Measurements from ENCODE around the gene PLPP6. TPM values are rescaled to one million over a fixed set of nuclear protein-coding genes. Genes with fewer than 3 reads are reported as not detected.

PLPP6 gene
- total RNA-seq, 1 experiment from 2014 or later: 30.9 TPM

DNA sequence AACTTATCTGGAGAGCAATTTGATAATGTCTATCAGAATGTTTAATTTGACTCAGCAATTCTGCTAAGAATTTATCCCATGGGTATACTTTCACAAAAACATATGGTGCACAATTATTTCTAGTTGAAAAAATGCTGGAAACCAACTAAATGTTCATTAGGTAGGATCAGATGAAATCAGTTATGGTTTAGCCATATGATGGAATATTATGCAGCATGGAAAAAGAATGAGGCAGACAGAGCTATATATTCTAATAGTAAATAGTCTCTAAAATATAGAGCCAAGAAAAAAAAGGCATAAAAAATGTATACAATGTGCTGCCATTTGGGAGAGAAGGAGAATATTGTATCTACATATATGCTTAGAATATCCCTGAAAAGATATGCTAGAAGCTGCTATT, 7.8 kb downstream of the PLPP6 start:
- TF ChIP-seq, protein P1, sequence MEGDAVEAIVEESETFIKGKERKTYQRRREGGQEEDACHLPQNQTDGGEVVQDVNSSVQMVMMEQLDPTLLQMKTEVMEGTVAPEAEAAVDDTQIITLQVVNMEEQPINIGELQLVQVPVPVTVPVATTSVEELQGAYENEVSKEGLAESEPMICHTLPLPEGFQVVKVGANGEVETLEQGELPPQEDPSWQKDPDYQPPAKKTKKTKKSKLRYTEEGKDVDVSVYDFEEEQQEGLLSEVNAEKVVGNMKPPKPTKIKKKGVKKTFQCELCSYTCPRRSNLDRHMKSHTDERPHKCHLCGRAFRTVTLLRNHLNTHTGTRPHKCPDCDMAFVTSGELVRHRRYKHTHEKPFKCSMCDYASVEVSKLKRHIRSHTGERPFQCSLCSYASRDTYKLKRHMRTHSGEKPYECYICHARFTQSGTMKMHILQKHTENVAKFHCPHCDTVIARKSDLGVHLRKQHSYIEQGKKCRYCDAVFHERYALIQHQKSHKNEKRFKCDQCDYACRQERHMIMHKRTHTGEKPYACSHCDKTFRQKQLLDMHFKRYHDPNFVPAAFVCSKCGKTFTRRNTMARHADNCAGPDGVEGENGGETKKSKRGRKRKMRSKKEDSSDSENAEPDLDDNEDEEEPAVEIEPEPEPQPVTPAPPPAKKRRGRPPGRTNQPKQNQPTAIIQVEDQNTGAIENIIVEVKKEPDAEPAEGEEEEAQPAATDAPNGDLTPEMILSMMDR (conservative IDR thresholded peaks at IDR 0.05; ENCODE audit: low read depth, low read length): no peak
- TF ChIP-seq EZH2 (IDR thresholded peaks at IDR 0.05; ENCODE audit: borderline replicate concordance, low read depth, low read length, poor library complexity, severe bottlenecking): no peak
- H3K27me3 ChIP-seq (replicated peaks; ENCODE audit: insufficient read depth, low read depth, low read length, poor library complexity): no peaks in the 10 kb centered on the region
- H3K9me3 ChIP-seq (ENCODE audit: low read depth, low read length, poor library complexity, severe bottlenecking): no peaks in the 10 kb centered on the region
- no TSS peak for BruUV-seq (replicated peaks)
- no peaks in the 10 kb centered on the region for H3K36me3 ChIP-seq (ENCODE audit: insufficient read depth, low read length, poor library complexity, severe bottlenecking)
- ChIA-PET POLR2A (ENCODE audit: low non-redundant PET) (no interaction called here), CTCF (no interaction called here)
- no peak overlapping the region for H3K27ac ChIP-seq (ENCODE audit: low read depth, low read length, poor library complexity, severe bottlenecking)
- DNase-seq (ENCODE audit: low spot score): no peak
- H3K4me1 ChIP-seq (ENCODE audit: insufficient read depth, low read length, poor library complexity, severe bottlenecking): peaks cover 14% of the 10 kb centered on the region
- intact Hi-C loops (cut with micrococcal nuclease; ENCODE audit: unreplicated experiment): no loop called here
- no peak overlapping the region for H3K4me3 ChIP-seq (ENCODE audit: low read depth, low read length, poor library complexity, severe bottlenecking)

DNA sequence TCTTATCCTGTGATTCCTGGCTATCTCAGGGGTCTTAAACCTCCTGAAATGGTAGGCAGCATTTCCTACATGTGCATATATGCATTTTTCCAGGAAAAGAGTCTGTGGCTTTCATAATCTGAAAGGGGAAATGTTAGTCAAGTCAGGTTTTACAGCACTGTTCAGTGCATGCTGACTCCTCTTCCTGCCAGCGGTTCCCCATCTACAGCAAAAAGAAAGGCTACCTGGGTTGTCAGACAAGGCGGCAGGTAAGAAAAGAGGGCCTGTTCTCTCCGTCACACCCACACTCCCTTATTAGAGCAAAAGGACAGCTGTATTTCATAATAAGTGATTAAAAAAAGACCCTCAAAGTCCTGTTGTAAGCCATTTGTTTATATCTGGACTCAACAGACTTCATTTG, 8.5 kb downstream of the PLPP6 start:
- ChIA-PET CTCF (no interaction called here), POLR2A (ENCODE audit: low non-redundant PET) (no interaction called here)

DNA sequence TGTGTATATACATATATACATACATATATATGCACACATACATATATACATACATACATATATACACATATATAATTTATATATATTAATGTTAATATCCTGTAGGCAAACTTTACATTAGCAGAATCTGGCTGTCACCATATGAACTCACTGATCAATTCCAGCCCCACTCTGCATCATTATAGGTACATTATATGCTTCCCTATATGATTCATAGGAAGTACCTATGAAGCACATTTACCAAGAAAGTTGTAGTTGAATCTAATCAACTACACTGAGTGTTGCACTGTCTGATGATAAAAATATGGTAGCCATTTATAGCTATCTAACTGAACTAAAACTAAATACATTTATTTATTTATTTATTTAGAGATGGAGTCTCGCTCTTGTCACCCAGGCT, 9.6 kb downstream of the PLPP6 start:
- intact Hi-C loops (cut with micrococcal nuclease; ENCODE audit: unreplicated experiment): no loop called here
- ChIA-PET CTCF (no interaction called here), POLR2A (ENCODE audit: low non-redundant PET) (no interaction called here)
- BruUV-seq (replicated peaks): no TSS peak
- H3K4me1 ChIP-seq (ENCODE audit: insufficient read depth, low read length, poor library complexity, severe bottlenecking): peaks cover 10% of the 10 kb centered on the region
- no peak for TF ChIP-seq EZH2 (IDR thresholded peaks at IDR 0.05; ENCODE audit: borderline replicate concordance, low read depth, low read length, poor library complexity, severe bottlenecking)
- TF ChIP-seq, protein P1 (conservative IDR thresholded peaks at IDR 0.05; ENCODE audit: low read depth, low read length): no peak
- no peak overlapping the region for H3K4me3 ChIP-seq (ENCODE audit: low read depth, low read length, poor library complexity, severe bottlenecking)
- no peaks in the 10 kb centered on the region for H3K27me3 ChIP-seq (replicated peaks; ENCODE audit: insufficient read depth, low read depth, low read length, poor library complexity)
- H3K9me3 ChIP-seq (ENCODE audit: low read depth, low read length, poor library complexity, severe bottlenecking): no peaks in the 10 kb centered on the region
- no peak overlapping the region for H3K27ac ChIP-seq (ENCODE audit: low read depth, low read length, poor library complexity, severe bottlenecking)
- DNase-seq (ENCODE audit: low spot score): no peak
- H3K36me3 ChIP-seq (ENCODE audit: insufficient read depth, low read length, poor library complexity, severe bottlenecking): no peaks in the 10 kb centered on the region

More for the DNA sequence above, 8.5 kb downstream of the PLPP6 start:
- H3K27ac ChIP-seq (ENCODE audit: low read depth, low read length, poor library complexity, severe bottlenecking): no peak overlapping the region
- intact Hi-C loops (cut with micrococcal nuclease; ENCODE audit: unreplicated experiment): no loop called here
- H3K4me3 ChIP-seq (ENCODE audit: low read depth, low read length, poor library complexity, severe bottlenecking): no peak overlapping the region
- no peaks in the 10 kb centered on the region for H3K36me3 ChIP-seq (ENCODE audit: insufficient read depth, low read length, poor library complexity, severe bottlenecking)
- no TSS peak for BruUV-seq (replicated peaks)
- TF ChIP-seq, protein P1 (conservative IDR thresholded peaks at IDR 0.05; ENCODE audit: low read depth, low read length): no peak
- TF ChIP-seq EZH2 (IDR thresholded peaks at IDR 0.05; ENCODE audit: borderline replicate concordance, low read depth, low read length, poor library complexity, severe bottlenecking): no peak
- no peaks in the 10 kb centered on the region for H3K27me3 ChIP-seq (replicated peaks; ENCODE audit: insufficient read depth, low read depth, low read length, poor library complexity)
- no peaks in the 10 kb centered on the region for H3K9me3 ChIP-seq (ENCODE audit: low read depth, low read length, poor library complexity, severe bottlenecking)
- no peak for DNase-seq (ENCODE audit: low spot score)
- peaks cover 14% of the 10 kb centered on the region for H3K4me1 ChIP-seq (ENCODE audit: insufficient read depth, low read length, poor library complexity, severe bottlenecking)
